GM12891 (cell line): ENCODE data around the gene SKIDA1.

ENCODE experiments used
- DNase-seq: peaks from one replicate; pipeline ENCODE4 v3.0.0; 2011; ENCODE audit warnings: low spot score; ENCODE audit not compliant: insufficient read length
- FAIRE-seq: peaks from 2 replicates; lab custom pipeline; 2011; peaks lifted over from hg19 to GRCh38; lab: Jason Lieb, UNC
- PAX5 ChIP-seq: IDR thresholded peaks from 2 replicates; pipeline ENCODE4 v1.6.1; 2011; ENCODE audit warnings: low read length, moderate library complexity, mild to moderate bottlenecking; ENCODE audit not compliant: insufficient read depth, severe bottlenecking
- POLR2A ChIP-seq: IDR thresholded peaks from 2 replicates; pipeline ENCODE4 v1.6.1; 2011; ENCODE audit warnings: low read depth, low read length, control low read depth
- POLR2AphosphoS5 ChIP-seq: IDR thresholded peaks from 2 replicates; pipeline ENCODE4 v1.6.1; 2011; ENCODE audit warnings: low read depth, low read length, control low read depth
- POU2F2 ChIP-seq: IDR thresholded peaks from 2 replicates; pipeline ENCODE4 v1.6.1; 2011; ENCODE audit warnings: low read depth, mild to moderate bottlenecking, control low read depth, low read length, moderate library complexity
- SPI1 ChIP-seq: IDR thresholded peaks from 2 replicates; pipeline ENCODE4 v1.6.1; 2011; ENCODE audit warnings: low read depth, low read length, control low read depth
- TAF1 ChIP-seq: IDR thresholded peaks from 2 replicates; pipeline ENCODE4 v1.6.1; 2011; ENCODE audit warnings: low read depth, low read length, control low read depth

The SKIDA1 gene

DNA sequence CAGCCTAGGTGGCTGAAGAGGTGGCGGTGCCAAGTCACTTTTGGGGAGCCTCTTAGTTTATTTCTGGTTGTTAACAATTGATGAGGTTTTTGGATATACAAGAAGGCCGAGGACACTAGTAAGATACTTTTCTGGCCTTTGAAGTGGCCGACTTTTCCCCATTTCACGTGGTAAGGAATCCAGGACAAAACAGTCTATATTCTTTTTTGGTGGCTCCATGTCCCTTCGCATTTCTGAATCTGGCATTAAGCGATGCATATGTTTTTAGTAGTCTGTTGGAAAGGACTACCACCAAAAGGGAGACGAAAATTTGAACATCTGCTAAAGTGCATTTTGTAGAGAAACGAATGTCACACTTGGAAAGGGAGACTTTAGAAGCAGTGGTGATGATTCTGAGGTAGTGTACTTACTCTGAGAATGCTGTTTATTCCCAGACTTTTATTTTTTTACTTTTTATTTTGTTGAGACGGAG is 10.0 kb upstream of the SKIDA1 start:
- DNase-seq (no peak), FAIRE-seq (no peak)
- TF ChIP-seq PAX5 (no peak), TAF1 (no peak), POLR2AphosphoS5 (no peak), SPI1 (no peak), POU2F2 (no peak), POLR2A (no peak)

DNA sequence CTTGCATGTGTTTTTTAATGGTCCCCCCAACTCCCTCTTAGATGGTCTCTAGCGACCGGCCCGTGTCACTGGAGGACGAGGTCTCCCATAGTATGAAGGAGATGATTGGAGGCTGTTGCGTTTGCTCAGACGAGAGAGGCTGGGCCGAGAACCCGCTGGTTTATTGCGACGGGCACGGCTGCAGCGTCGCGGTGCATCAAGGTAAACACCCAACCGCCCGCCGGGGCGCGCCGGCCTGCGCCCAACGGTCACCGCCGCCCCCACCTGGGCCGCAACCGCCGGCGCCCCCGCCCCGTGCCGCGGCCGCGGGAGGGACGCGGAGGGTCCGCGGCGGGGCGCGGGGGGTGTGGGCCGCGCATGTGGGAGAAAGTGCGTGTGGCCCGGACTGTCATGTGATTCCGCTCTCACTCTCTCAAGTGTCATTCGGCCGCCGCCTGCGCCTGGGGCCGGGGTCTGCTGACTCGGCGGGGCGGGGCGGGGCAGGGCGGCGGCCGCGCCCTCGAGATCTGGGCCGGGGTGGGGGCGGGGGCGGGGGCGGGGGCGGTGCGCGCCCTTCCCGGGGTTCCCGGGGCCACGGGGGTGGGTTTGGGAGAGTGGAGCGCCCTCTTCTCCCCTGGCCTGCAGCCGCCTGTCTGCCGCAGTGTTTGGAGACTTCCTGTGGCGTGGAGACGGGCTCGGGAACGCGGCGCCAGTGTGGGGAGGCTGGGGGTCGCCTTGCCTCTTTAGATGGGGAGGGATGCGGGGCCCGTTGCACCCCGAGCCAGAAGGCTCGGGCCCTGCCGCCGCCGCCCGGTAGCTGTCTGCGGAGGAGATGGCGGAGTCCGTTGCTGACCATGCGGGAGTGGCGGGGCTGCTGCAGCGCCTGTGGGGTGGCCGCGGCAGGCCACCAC is 9.4 kb upstream of the SKIDA1 start:
- TF ChIP-seq POLR2AphosphoS5 (no peak), SPI1 (no peak), PAX5 (no peak), POLR2A (no peak), TAF1 (no peak)
- DNase-seq: peak; percentile 45
- FAIRE-seq: no peak

DNA sequence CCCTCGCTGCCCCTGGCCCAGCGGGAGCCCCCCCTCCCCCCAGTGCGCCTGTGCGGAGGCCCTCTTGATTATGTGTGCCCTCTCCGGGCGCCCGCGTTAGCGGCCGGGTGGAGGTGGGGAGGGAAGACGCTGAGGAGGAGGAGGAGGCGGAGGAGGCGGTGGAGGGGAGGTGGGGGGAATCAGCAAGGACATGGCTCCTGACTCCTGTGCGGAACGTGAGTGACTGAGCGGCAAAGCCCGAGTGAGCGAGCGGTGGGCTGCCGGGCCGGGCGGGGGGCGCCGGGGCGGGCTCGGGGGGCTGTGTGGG is 8.8 kb upstream of the SKIDA1 start:
- DNase-seq: no peak
- TF ChIP-seq POU2F2 (no peak), PAX5 (no peak), SPI1 (no peak), TAF1 (no peak), POLR2AphosphoS5 (no peak), POLR2A (no peak)
- no peak for FAIRE-seq

DNA sequence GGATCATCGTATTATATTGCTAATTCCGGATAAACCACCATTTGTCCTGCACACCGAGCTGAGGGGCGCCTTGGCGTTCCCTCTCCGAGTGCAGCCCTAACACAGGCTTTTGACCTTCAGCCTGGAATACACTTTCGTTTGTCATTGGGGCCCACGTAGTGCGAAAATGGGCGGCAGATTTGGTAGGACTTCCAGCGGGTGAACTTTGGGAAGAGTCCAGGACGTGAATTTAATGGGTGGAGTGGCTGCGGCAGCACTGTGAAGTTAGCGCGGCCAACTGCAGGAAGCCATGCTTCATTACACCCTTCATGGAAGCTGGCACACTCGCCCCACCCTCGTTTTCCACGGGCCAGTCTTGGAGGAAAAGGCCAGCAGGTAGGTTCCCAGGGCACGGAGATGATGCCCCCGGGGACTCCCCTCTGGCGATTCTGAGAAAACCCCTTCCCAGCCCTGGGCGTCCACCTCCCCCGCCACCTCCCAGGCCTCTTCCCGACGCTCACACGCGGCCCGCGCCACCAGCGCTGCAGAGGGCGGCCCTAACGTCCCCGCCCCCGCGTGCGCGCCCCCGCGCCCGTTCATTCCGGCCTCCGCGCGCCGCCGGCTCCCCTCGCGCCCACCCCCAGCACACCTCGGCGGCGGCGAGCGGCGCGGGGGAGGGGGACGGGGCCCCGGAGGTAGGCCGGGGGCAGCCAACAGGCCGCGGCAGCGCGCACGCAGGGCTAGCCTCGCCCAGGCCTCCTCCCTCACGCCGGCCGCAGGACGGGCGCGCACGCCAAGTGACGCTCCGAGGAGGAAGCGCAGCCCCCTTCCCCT is 8.2 kb upstream of the SKIDA1 start, which contains the start of gene MLLT10:
Gene MLLT10, plus strand, starts transcription at position 766 of the 813 bp plus-strand sequence. CDS start 413 bp downstream, outside the sequence.
- FAIRE-seq: peak; percentile 100
- no peak for TF ChIP-seq PAX5
- 0 out of 2 replicates have a peak, but pooled peaks have one; percentile 41 for TF ChIP-seq SPI1
- peak; percentile 65 for TF ChIP-seq POLR2A
- peak; percentile 64; the same call in 1 of the 2 replicates for TF ChIP-seq POLR2AphosphoS5
- TF ChIP-seq POU2F2: peak; percentile 49; the same call in 1 of the 2 replicates
- peak; percentile 28; the same call in 1 of the 2 replicates for TF ChIP-seq TAF1
- DNase-seq: peak; percentile 89

DNA sequence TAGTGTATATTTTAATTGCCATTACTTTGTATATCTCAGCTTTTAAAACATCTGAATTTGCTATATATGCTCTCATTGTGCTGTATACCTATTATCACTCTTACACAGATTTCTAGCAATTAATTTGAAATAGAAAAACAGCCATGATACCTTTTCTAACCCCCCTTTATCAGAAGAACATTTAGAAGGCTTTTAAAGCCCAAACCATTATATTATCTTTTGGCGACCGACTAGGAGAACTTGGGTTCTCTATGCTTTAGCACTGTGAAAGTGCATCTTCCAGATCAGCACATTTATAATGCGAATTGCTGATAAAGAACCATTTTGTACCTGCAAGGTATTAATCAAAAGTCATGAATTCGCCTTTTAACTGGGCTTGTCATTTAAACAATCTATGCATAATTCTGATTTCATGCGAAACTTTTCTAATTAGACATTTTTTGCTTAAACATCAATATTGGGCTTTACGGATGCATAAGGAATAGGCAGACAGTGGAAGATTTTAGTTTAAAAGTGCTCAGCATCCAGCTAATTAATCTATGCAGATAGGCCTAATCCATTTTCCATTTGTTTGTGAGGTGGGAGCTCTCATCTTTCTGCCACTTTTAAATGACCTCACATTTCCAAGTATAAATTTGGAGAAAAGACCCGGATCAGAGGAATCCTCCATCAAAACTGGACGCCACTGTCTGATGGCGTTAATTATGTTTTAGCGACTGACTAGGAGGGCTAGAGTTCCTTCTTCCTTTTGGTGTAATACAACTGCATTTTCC is 7.4 kb upstream of the SKIDA1 start:
- TF ChIP-seq SPI1 (no peak), POLR2AphosphoS5 (no peak), PAX5 (no peak), POU2F2 (no peak), POLR2A (no peak), TAF1 (no peak)
- FAIRE-seq: peak; percentile 16
- no peak for DNase-seq

DNA sequence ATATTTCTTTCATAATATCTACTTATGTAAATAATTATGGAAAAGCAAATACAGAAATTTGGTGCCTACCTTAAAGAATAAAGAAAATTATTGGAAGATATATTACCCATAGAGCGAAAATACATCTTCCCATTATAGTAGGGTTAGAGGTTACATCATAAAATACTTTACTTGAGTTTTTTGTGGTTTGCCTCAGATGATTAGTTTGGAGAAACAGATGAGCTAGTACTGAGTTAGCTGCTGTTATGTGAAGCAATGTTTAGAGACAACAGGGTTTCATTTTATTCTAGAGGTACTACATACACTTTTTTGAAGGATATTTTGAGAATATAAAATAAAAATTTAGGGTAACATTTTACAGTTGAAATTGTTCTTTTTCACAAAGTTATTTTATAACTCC is 5.7 kb upstream of the SKIDA1 start:
- no peak for DNase-seq
- FAIRE-seq: no peak
- TF ChIP-seq POU2F2: no peak
- TF ChIP-seq PAX5: no peak
- no peak for TF ChIP-seq TAF1
- no peak for TF ChIP-seq POLR2A
- no peak for TF ChIP-seq SPI1
- no peak for TF ChIP-seq POLR2AphosphoS5

DNA sequence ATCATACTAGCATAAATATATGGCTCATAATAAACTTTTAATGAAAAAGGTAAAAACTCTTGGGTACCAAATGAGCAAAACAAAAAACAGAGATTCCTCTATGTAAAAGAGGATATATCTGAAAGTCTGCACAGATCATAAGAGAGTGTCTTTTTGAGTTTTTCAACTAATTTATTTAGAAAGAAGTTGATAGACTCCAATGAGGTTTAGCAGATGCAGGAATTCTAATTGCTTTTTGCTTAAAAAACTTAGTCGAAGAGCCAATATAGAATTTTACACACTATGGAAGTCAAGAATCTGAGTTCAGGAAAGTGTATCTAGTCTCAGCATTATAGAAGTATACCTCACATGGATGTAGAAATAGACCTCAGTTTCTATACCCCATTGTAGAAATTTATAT is 5.2 kb upstream of the SKIDA1 start:
- no peak for TF ChIP-seq PAX5
- no peak for TF ChIP-seq TAF1
- TF ChIP-seq POU2F2: no peak
- TF ChIP-seq SPI1: no peak
- no peak for TF ChIP-seq POLR2AphosphoS5
- TF ChIP-seq POLR2A: no peak
- no peak for DNase-seq
- FAIRE-seq: no peak

DNA sequence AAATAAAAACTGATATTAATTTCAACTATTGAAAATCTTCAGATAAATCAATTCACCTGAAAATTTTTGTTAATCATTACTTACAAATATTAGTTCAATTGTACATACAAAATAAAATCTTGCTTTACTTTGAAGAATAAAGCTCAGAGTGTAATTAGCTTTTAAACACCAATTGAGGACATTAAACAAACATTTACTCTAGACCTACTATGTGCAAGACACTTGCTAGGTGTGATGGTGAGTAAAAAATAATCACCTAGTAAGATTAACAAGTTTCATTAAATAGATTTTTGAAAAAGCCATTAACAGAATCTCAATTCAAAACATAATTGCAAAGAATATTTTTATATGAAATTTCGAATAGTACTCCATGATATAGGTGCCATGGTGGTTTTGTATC is 4.7 kb upstream of the SKIDA1 start:
- no peak for TF ChIP-seq POLR2A
- no peak for TF ChIP-seq POU2F2
- TF ChIP-seq TAF1: no peak
- TF ChIP-seq SPI1: no peak
- TF ChIP-seq PAX5: no peak
- no peak for TF ChIP-seq POLR2AphosphoS5
- FAIRE-seq (no peak), DNase-seq (no peak)
